Forelimb muscle (tissue), 1 donor: ENCODE data around the gene PLCD4. TPM values are rescaled to one million over a fixed set of nuclear protein-coding genes. Genes with fewer than 3 reads are reported as not detected.

ENCODE experiments used
- DNase-seq: peaks from one replicate; pipeline ENCODE4 v3.0.0-alpha.2; 2013; ENCODE audit warnings: low read depth
- polyA plus RNA-seq: library from polyadenylated mRNA; unstranded; fragments of 120-200 nt; gene quantifications from one replicate; pipeline ENCODE4 v1.2.1, GENCODE V29; 2013; ENCODE audit not compliant: insufficient read length

Gene PLCD4
- polyA plus RNA-seq, 1 donor = 63.0 TPM

DNA sequence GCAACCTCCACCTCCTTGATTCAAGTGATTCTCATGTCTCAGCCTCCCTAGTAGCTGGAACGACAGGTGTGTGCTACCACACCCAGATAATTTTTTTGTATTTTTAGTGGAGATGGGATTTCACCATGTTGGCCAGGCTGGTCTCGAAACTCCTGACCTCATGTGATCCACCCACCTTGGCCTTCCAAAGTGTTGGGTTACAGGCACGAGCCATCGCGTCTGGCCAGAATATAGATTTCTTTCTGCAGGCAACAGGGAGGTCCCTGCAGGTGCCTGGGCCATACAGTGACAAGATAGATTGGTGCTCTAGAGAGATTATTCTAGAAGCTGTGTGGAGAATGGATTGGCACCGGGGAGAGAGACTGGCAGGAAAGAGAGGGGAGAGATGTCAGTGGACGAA is 13.3 kb downstream of the PLCD4 start:
- DNase-seq = no peak

DNA sequence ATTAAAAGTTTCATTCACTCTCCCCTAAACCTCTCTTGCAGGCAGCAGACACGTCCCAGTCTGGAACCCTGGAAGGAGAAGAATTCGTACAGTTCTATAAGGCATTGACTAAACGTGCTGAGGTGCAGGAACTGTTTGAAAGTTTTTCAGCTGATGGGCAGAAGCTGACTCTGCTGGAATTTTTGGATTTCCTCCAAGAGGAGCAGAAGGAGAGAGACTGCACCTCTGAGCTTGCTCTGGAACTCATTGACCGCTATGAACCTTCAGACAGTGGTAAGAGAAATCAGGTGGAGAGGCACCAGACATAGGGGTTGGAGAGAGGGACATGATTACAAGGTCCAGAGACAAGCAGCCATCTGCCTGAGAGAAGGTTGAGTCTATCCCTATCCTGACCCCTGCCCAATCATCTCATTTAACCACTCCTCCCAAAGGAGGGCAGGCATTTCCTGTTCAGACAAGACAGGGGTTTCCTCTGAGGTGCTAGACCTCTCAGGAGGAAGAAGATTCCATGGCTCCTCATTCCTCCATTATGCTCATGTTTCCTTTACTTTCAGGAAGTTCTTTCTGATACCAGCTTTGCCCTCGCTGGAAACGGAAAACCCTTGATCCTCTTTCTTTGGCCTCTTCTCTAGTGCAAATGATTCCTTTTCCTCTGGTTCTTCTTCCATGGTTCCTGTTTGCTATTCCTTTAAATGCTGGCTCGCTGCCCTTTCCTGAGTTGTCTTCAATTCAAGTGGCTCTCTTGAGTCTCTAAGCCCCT is 15.1 kb downstream of the PLCD4 start:
- DNase-seq = no peak

DNA sequence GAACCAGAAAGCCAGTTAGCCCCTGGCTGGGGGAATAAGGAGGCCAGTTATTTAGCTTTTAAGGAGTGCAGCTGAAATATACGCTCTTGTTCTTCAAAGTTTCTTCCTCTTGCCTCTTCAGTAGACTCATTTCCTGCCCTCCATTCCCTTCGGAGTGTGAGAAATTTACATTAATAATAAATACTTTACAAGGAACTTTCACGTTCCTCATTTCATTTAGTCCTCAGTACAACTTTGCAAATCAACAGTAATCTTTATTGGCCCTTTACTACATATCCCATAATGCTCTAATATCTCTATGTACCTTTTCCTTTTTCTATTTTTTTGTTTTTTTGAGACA is 15.6 kb downstream of the PLCD4 start:
- DNase-seq = no peak

DNA sequence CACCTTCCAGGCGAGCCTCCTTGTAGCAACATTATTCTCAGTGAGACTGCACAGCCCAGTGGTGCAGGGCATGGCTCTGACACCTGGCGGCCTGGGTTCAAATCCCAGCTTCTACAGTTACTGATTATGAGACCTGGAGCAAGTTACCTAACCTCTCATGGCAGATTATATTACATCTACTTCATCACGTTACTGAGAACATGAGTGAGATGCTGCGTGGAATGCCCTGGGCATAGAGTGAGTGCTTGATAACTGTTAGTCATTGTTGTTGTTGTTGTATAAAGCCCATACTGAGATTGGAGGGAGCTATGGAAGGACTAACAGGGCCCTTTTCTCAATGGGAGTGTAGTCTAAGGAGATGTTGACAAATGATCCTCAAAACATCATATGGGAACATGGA is 18.7 kb downstream of the PLCD4 start:
- no peak for DNase-seq

DNA sequence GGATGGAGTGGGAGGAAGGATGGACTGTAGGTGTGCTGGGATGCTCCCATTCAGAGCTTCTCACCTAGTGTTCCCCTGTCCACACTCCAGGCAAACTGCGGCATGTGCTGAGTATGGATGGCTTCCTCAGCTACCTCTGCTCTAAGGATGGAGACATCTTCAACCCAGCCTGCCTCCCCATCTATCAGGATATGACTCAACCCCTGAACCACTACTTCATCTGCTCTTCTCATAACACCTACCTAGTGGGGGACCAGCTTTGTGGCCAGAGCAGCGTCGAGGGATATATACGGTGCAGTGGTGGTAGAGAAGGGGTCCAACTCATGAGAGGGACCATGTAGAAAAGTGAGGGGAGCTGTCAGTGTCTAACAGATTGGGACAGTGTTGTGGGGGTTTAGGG is 20.2 kb downstream of the PLCD4 start:
- DNase-seq = no peak

DNA sequence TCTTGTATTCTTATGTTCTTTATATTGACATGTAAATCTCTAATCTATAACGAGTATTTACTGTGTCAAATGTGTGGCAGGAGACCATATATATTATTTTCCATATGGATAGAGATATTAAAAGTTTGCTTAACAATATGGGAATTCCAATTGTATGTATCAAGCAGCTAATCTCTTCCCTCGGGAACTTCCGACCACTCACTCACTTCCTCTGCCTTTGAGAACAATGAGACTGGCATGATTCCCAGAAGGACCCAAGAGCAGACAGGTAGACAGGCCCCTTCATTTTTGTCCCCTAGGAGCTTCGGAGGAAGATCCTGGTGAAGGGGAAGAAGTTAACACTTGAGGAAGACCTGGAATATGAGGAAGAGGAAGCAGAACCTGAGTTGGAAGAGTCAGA is 24.1 kb downstream of the PLCD4 start:
- DNase-seq = no peak

DNA sequence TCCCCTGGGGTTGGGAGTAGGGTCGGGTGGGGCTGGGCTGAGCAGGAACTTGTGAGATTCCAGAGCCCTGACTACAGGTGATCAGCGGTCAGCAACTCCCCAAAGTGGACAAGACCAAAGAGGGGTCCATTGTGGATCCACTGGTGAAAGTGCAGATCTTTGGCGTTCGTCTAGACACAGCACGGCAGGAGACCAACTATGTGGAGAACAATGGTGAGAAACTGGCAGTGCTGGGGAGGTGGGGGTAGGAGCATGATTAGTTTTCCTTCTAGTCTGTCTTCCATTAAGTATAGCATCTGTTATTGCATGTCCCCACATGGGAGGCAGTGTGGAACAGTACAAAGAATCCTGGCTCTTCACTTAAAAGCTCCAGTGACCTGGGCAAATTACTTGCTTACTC is 28.0 kb downstream of the PLCD4 start:
- no peak for DNase-seq

DNA sequence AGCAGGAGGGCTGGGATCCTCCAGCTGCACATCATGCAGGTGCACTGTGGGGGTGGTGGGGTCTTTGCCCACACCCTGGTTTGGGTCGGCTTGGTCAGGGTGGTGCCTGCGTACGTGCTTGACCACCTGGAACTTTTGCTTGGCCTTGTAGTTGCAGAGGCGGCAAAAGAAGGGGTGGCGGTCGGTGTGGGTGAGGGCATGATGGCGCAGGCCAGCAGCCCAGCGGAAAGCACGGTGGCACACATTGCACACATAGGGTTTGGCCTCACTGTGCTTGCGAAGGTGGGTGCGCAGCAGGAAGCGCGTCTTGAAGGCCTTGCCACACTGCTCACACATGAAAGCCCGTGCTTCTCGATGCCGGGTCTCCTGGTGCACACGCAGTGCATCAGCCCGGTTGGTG is 30.7 kb downstream of the PLCD4 start:
- no peak for DNase-seq

DNA sequence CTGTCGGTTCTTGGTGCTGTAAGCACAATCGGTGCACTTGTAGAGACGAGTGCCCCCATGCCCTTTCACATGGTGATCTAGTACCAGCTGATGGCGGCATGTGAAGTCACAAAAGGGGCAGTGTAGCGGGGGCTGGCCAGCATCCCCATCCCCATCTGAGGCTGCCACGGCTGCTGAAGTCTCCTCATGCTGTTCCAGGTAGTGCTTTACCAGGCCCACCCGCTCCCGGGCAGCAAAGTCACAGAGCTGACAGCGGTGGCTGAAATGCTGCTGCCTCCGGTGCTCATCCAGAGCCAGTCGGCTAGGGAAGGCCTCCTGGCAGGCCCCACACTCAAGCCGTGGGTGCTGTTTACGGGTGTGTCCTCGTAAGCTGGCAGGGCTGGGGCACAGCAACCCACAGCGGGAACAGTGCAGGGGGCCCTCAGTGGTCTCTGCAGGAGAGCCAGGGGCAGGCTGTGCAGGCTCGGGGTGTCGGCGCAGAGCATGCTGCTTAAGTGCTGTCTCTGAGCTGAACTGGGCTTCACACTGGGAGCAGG is 34.5 kb downstream of the PLCD4 start:
- no peak for DNase-seq

DNA sequence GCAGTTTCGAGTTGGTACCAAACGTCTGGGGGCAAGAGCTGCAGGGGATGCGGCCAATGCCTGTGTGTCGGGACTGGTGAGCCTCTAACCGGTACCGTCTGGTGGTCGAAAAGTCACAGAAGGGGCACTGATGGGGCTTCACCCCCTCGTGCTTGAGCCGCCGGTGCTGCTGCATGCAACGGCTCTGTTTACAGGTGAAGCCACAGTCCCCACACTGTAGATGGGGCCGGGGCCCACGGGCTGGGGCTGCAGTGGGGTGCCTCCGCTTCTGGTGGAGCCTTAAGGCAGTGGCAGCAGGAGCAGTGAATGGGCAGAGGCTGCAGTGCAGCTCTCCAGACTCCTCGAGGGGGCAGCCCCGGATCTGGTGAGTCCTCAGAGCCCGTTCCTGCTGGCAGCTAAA is 35.1 kb downstream of the PLCD4 start:
- no peak for DNase-seq

DNA sequence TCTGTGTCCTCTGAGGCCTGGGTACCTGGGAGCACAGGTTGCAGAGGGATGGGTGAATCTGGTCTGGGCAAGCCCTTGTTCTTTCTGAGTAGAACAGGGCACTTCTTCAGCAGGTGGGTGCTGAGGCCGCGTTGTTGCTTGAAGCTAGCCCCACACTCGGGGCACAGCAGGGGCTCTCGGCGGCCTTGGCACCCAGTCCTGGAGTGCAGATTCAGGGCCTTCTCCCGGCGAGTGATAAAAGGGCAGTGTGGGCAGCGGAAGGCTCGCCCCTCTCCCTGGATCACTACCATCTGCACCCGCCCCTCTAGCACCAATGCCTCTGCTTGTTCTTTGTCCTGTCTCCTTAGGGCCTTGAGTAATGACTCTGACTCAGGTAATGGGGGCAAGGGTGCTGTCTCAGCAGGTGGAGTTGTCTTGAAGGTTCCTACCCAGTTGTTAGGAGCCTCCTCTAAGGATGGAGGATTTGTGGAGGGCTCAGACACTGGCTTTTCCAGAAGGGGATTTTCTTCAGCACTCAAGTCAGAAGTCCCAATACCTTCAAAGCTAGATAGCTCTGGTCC is 36.1 kb downstream of the PLCD4 start:
- no peak for DNase-seq

DNA sequence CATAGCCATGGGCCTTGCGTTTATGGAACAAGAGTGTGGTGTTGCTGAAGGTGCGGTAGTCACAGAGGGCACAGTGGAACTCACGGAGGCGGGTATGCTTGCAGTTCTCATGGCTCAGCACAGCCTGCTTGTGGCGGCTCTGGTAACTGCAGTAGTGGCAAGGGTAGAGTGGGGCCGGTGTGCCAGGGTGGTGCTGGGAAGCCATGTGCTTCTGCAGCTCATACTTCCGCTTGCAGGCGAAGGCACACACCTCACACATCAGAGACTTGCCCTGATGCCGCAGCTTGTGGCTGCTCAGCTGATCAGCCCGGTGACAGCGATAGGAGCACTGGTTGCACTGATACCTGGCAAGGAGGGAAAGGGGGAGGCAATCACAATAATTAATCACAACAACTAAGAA is 37.0 kb downstream of the PLCD4 start:
- no peak for DNase-seq

DNA sequence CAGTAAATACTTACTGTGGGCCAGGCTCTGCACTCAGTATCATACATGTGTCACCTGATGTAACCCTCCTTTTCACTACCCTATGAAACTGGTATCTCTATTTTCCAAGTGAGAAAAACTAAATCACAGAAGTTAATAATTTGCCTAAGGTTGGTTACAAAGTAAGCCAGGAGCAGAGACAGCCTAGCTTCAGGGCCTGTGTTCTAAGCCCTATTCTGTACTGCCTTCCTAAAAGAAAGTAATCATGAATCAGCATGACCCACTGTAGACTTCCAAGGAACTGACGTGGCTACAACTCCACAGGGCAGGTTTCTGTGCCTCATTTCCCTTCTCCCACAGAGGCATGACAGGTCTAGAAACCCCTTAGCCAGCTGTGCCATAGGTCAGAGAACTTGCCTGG is 37.4 kb downstream of the PLCD4 start:
- DNase-seq = no peak

DNA sequence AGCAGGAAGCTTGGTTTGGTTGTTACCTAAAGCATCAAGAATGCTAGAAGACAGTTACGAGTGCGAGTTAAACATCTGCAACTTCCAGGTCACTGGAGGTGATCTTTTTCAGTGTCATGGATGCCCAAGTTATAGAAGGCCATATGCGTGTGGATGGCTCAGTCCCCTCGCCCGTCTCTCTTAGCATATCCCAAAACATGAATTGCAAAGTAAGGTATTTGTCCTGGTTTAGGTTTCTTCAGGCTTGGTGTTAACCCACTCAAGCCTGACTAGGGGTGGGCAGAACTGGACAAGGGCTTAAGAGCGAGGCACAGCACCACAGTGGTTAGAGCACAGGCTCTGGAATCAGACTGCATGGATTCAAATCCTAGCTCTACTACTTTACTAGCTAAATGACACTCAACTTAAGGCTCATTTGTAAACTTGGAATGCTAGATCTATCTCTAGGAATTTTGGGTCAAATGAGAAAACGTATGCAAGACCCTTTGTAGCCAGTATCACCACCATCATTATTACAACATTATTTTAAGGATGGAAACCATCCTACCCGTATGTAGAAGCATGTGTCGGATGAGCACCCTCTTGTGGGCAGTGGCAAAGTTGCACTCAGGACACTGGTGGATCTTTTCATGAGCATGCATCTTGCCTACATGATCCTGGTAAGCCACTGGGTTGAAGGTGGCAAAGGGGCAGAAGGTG is 40.5 kb downstream of the PLCD4 start:
- DNase-seq = peak; percentile 11

DNA sequence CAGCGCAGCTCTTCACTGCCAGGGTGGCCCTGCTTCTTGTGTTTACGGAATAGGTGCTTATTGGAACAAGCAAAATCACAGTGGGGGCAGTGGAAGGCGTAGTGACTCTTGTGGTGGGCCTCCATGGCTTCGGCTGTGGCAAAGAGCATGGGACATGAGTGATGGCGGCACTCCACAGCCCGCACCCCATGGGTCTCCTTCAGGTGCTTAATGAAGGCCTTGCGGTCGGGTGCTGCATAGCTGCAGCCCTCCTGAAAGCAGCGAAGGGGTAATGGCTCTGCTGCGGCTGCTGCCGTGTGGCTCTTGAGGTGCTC is 41.0 kb downstream of the PLCD4 start:
- DNase-seq = no peak

DNA sequence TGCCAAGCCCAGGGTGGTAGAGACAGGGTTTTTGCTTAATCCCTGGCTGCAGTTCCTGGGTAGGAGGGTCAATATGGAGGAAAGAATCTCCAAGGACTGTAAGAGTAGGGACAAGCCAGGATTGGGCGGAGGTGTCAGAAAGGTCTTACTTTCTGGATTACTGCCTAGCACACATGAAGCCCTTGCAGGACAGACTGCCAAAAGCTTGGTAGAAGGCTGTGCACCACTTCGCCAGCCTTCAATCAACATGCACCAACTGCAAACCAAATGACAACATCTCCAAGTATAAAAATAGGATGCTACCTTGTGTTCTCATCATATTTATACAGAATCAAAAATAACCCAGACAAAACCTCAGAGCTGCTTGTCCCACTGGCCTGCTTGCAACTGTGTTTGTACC is 48.1 kb downstream of the PLCD4 start:
- DNase-seq = no peak

DNA sequence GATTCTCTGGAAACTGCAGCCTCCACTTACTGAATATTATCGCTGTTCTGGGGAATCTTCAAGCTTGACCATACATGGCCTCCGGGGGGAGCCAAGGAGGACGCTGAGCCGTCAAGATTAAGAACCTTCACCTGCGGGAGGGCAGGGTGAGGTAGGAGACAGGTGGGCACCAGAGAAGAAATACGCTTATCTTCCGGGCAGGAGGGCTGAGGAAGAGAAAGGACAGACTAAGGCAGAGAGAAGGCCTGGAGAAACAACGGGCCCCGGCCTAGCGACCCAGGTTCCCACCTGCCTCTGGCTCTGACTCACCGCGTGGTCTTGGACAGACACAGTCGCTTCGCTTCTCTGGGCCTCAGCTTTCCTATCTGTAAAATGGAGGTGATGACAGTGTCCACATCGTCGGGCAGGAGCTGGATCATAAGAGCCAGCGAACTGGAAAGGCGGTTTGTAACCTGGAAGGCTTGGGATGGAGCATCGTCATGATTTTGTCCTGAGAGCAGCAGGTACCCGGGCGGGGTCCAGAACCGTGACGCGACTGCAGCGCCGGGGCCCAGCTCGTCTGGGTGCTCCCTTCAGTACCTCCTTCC is 51.1 kb downstream of the PLCD4 start:
- DNase-seq = no peak

DNA sequence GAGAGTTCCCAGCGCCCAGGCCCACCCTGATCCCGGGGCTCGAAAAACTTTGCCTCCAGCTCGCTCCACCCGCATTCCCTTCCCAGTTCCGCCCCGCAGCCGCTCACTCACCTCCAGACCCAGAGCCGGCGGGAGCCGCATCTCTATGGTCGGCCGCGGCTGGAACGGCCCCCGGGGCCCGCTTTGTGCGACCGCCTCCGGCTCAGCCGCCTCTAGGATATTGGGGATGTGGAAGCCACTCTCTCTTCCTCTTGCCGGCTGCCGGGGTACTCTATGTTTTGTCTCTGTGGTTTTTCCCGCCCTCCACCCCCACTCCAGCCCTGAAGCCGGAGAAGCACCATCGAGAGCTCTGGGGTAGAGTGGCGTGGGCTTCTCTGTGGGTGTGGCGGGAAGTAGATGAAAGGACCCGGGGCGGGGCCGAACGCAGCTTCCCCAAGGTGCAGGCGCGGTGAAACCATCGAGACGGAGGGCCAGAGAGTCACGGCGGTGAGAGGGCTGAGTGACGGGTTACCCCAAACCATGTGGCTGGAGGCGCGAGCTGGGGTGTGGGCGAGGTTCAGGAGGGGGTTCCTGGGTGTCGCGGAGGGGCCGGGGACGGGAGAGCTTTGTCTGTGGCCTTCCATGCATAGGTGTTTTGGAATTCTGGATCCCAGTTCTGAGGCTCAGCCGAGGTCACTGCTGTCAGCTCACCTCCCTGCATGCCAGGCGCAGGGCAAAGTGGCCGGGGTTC is 51.7 kb downstream of the PLCD4 start, which contains the start of the genes BCS1L and ZNF142:
Gene BCS1L (plus strand): TSS at position 426 of the 730 bp plus-strand sequence. CDS start 1,305 bp downstream, outside the sequence.
Gene ZNF142 (minus strand): TSS at position 366 of the 730 bp plus-strand sequence. CDS start 3,194 bp downstream, outside the sequence.
- peak; percentile 54 for DNase-seq

DNA sequence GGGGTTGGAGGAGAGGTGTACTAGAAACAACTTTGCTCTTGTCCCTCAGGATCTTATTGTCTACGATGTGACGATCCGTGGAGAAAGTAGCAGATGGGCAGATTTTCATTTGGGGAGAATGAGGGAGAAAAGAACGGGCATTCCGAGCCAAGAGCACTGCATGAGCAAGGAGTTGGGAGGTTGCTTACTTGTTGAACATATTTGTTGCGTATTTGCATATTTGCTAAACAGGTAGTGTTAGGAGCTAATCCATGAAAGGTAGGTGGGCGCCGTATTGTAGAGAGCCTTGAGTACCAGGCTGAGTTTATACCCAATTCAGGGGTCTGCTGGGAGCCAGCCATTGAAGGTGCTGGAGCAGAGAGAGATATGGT is 52.3 kb downstream of the PLCD4 start:
- no peak for DNase-seq

DNA sequence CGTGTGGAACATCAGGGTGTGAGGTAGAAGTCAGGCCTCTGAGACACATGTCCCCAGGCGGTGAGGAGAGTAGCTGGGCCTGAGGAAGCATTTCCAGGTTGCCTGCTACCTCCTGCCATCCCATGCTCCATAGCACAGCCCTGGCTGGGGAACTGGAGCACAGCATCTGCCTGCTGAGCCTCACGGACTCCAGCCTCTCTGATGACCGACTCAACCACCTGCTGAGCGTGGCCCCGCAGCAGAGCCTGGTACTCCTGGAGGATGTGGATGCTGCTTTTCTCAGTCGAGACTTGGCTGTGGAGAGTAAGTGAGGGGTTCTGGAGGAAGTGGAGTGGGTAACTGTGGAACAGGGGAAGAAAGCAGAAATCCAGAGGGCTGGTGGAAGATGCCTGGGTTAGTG is 54.7 kb downstream of the PLCD4 start:
- no peak for DNase-seq

DNA sequence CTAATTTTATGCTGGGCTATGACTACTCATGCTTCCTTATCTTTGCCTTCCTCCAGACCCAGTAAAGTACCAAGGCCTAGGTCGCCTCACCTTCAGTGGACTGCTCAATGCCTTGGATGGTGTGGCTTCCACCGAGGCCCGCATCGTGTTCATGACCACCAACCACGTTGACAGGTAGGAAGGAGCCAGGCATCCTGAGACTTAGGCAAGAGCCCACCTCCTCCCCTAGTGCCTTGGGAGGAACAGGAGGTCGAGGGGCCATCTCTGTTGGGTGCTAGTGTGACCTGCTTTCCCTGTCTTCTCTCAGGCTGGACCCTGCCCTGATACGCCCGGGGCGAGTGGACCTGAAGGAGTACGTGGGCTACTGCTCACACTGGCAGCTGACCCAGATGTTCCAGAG is 55.1 kb downstream of the PLCD4 start:
- no peak for DNase-seq

DNA sequence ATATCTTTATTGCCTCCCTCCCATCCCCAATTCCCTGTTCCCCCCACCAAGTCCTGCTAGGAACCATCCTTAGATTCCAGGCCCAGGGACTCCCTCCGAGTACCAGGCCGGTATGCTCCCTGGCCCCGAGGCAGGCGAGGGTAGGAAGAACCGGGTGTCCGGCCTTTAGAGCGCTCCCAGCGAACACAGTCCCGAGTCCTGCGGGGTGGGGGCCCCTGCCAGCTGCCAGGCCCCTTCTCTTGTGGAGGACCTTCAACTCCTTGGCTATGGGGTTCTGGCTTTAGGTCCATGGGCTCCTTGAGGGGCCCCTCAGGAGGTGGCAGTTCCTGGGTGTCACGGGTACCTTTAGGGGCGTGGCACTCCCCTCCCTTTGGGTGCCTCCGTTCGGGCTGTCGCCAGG is 56.2 kb downstream of the PLCD4 start:
- DNase-seq = no peak
